ENCODE data around the gene SPOCK1.

GRCh38 chr5:137399911-137400310, 99.2 kb downstream of the SPOCK1 start:
- TF ChIP-seq CTCF (IDR thresholded peaks at IDR 0.05; ENCODE audit: poor library complexity): no peak
- no peak for TF ChIP-seq EZH2 (IDR thresholded peaks at IDR 0.05; ENCODE audit: borderline replicate concordance)
- TF ChIP-seq EZH2phosphoT487 (IDR thresholded peaks at IDR 0.05; ENCODE audit: low read depth, severe bottlenecking, unreplicated experiment): no peak

All from hepatocyte (in vitro differentiated cells).